HG03060 (cell line): ENCODE results near the gene MRPL54.
"Not testable (repeated sequence)": the region's sequence is repeated elsewhere in the genome, so short reads cannot be mapped to it uniquely, and the experiment has no call there.

Experiments
- ATAC-seq: cut with Tn5 transposase; IDR thresholded peaks from one replicate; pipeline ENCODE4 v1.9.1; 2021; ENCODE audit warnings: low read depth, moderate number of reproducible peaks; ENCODE audit not compliant: unreplicated experiment

Gene MRPL54

GRCh38 chr19:3807131-3807480 lies 44.6 kb downstream of the MRPL54 start:
- ATAC-seq: no peak

GRCh38 chr19:3807574-3808354 lies 45.3 kb downstream of the MRPL54 start:
- no peak for ATAC-seq

- ATAC-seq: no peak
These were observed 46.1 kb downstream of the MRPL54 start for GRCh38 chr19:3808420-3809143.

- ATAC-seq: no peak
These were observed 47.6 kb downstream of the MRPL54 start for GRCh38 chr19:3809881-3810707.

GRCh38 chr19:3810708-3811355 lies 48.4 kb downstream of the MRPL54 start:
- no peak for ATAC-seq

GRCh38 chr19:3813473-3814392 lies 51.3 kb downstream of the MRPL54 start:
- no peak for ATAC-seq

GRCh38 chr19:3814648-3815047 lies 52.2 kb downstream of the MRPL54 start:
- no peak for ATAC-seq

GRCh38 chr19:3816148-3816547 lies 53.7 kb downstream of the MRPL54 start:
- not testable (repeated sequence) for ATAC-seq

GRCh38 chr19:3816566-3817218 lies 54.2 kb downstream of the MRPL54 start:
- no peak for ATAC-seq
